ENCODE measurements around the gene PRRT1. TPM values are rescaled to one million over a fixed set of nuclear protein-coding genes. Genes with fewer than 3 reads are reported as not detected.

The PRRT1 gene
- total RNA-seq, 1 donor, result 0.54 TPM

GRCh38 chr6:32191696-32192607 is 40.2 kb upstream of the PRRT1 start:
- no peak overlapping the region for H3K4me3 ChIP-seq (ENCODE audit: low read depth, low read length)
- no peak for DNase-seq (ENCODE audit: low read depth)
- TF ChIP-seq CTCF (IDR thresholded peaks at IDR 0.05; ENCODE audit: insufficient read depth, low read length), result no peak

GRCh38 chr6:32190911-32191677 is 39.4 kb upstream of the PRRT1 start:
- no peak for TF ChIP-seq CTCF (IDR thresholded peaks at IDR 0.05; ENCODE audit: insufficient read depth, low read length)
- DNase-seq (ENCODE audit: low read depth), result no peak
- H3K4me3 ChIP-seq (ENCODE audit: low read depth, low read length), result peak overlapping the region; percentile 75

- peak within 1 kb of the TSS; percentile 80 for H3K4me3 ChIP-seq (ENCODE audit: low read depth, low read length)
- DNase-seq (ENCODE audit: low read depth), result peak; percentile 90
- no peak for TF ChIP-seq CTCF (IDR thresholded peaks at IDR 0.05; ENCODE audit: insufficient read depth, low read length)
These were observed 38.5 kb upstream of the PRRT1 start, which contains the start of gene PBX2 for GRCh38 chr6:32190054-32190851. TSS of gene PBX2 (minus strand) at chr6:32190202. CDS start at chr6:32189915, 287 bp downstream.

- TF ChIP-seq CTCF (IDR thresholded peaks at IDR 0.05; ENCODE audit: insufficient read depth, low read length), result no peak
- no peak for DNase-seq (ENCODE audit: low read depth)
- peak overlapping the region; percentile 80 for H3K4me3 ChIP-seq (ENCODE audit: low read depth, low read length)
These were observed 38.0 kb upstream of the PRRT1 start for GRCh38 chr6:32189742-32190053.

GRCh38 chr6:32189069-32189741 is 37.5 kb upstream of the PRRT1 start:
- H3K4me3 ChIP-seq (ENCODE audit: low read depth, low read length), result peak overlapping the region; percentile 80
- TF ChIP-seq CTCF (IDR thresholded peaks at IDR 0.05; ENCODE audit: insufficient read depth, low read length), result no peak
- DNase-seq (ENCODE audit: low read depth), result no peak
